NCI-H187 (cell line): ENCODE results near the gene RAP2B.
"Not testable (repeated sequence)": the region's sequence is repeated elsewhere in the genome, so short reads cannot be mapped to it uniquely, and the experiment has no call there.

Experiments used
- DNase-seq, 2 experiments: peaks; one replicate each; lab custom pipeline; 2025; lab: John Stamatoyannopoulos, UW

RAP2B gene

GRCh38 chr3:153161714-153162512, at the start of gene RAP2B:
Gene RAP2B, plus strand, starts transcription at chr3:153162226. Its CDS starts 468 bp downstream, at chr3:153162694.
- no peak for DNase-seq

GRCh38 chr3:153113541-153113940, 48.5 kb upstream of the RAP2B start:
- DNase-seq = no peak

- DNase-seq = not testable (repeated sequence)
These were observed 47.8 kb upstream of the RAP2B start for GRCh38 chr3:153114270-153114669.

DNA sequence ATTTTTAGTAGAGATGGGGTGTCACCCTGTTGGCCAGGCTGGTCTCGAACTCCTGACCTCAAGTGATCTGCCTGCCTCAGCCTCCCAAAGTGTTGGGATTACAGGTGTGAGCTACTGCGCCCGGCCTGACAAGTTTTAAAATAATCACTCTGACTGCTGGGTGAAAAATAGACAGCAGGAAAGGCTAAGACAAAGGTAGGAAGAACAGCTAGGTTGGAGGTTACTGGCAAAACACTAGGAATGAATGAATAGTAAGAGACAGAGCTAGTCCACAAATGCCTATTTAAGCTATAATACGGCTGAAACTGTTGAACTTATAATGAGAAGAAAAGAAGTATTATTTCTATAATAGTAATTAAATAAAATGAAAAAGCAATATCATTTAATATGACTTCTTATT, 46.7 kb upstream of the RAP2B start:
- no peak for DNase-seq

DNA sequence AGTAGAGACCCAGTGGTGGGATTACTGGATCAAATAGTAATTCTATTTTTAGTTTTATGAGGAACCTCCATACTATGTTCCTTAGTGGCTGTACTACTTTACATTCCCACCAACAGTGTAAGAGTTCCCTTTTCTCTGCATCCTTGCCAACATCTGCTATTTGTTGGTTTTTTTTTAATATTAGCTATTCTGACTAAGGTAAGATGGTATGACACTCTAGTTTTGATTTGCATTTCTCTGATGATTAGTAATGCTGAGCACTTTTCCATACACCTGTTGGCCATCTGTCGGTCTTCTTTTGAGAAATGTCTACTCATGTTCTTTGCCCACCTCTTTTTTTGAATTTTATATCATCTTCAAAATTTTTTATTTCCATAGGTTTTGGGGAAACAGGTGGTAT, 34.2 kb upstream of the RAP2B start:
- DNase-seq = no peak

GRCh38 chr3:153129426-153129825, 32.6 kb upstream of the RAP2B start:
- DNase-seq = no peak

- no peak for DNase-seq
These were observed 32.2 kb upstream of the RAP2B start for GRCh38 chr3:153129866-153130265.

DNA sequence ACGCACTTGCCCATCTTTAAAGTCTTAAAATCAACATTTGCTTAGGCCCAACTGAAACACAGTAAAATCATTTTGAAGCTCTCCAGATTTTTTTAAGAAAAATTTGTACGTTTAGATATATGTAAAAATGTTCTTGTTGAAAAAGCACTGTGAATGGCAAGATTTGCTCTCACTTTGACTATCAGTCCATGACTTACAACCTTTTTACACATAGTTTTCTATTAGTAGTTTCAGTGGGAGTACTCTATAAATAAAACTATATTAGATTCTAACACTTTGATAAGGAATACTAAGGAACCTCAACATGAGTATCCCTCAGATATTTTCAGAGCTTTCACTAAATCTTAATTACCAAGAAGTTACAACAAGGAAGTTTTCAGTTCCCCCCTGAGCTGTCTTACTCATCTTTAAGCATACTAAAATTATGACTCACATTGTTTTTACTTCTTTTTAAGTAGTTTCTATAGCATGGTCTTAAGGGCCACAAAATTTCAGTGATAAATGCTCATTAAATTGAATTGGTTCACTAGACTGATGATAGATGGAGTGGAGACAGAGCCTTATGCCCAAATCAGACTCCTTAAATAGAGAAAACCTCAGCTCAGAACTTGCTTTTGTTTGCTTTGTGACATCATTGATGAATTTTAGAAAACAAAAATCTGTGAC, 31.6 kb upstream of the RAP2B start:
- DNase-seq = no peak

GRCh38 chr3:153137626-153138025, 24.4 kb upstream of the RAP2B start:
- no peak for DNase-seq

DNA sequence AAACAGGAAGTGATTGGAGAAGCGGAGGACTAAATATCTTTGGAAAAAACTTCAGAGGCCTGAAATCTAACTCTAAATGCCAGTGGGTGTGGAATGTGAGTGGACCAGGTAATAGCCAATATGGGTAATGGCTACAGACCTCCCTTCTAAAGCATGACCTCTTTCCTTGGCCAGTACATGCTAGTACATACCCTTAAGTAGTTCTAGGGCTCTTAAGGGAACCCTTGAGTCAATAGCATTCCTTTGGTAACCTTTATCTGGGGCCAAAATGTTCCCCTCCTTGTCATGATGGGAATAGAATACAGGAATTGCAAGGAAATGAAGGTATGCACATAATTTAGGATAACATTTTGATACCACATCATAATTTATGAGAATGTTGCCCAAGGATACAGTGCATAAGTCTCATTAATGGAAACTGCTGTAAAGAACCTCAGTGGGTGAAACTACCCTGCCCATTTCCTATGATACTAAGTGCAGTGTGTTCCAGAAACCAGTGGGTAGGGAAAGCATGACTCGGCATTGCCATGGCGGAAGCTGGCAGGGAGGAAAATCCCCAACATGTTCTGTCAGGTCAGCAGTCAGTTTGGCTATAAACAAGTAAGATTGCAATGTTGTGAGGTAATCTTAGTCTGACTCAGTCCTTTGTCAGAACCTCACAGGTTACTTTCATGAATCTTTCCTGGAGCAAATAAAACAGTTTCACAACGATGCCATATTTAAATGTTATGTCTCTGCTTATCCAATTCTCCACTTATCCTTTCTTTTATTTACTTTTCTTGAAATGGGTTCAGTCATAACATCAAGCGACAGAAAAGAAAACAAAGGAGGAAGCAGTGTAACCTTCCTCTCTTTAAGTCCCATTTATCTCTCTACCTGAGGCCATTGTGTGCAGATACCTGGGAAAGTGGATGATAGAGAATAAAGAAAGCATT, 23.5 kb upstream of the RAP2B start:
- no peak for DNase-seq

- no peak for DNase-seq
These were observed 19.1 kb upstream of the RAP2B start for GRCh38 chr3:153142961-153143360.

- DNase-seq = no peak
These were observed 18.0 kb upstream of the RAP2B start for GRCh38 chr3:153144071-153144470.

GRCh38 chr3:153144779-153145178, 17.2 kb upstream of the RAP2B start:
- DNase-seq = no peak

DNA sequence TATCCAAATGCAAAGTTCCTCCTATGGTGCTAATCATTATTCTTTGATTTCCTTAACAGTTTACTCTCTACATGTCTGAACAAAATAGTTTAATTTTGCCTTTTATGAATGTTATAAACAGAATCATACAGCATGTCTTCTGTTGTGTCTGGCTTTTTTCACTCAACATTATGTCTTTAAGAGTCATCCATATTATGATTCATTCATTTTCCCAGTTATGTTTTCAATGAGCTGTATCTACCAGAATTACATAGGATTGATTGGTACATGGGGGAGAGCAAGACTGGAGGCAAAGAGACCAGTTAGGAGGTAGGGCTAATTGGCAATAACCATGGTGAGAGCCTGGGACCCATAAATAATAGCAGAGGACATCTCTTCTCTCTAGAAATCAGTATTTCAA, 16.6 kb upstream of the RAP2B start:
- no peak for DNase-seq

DNA sequence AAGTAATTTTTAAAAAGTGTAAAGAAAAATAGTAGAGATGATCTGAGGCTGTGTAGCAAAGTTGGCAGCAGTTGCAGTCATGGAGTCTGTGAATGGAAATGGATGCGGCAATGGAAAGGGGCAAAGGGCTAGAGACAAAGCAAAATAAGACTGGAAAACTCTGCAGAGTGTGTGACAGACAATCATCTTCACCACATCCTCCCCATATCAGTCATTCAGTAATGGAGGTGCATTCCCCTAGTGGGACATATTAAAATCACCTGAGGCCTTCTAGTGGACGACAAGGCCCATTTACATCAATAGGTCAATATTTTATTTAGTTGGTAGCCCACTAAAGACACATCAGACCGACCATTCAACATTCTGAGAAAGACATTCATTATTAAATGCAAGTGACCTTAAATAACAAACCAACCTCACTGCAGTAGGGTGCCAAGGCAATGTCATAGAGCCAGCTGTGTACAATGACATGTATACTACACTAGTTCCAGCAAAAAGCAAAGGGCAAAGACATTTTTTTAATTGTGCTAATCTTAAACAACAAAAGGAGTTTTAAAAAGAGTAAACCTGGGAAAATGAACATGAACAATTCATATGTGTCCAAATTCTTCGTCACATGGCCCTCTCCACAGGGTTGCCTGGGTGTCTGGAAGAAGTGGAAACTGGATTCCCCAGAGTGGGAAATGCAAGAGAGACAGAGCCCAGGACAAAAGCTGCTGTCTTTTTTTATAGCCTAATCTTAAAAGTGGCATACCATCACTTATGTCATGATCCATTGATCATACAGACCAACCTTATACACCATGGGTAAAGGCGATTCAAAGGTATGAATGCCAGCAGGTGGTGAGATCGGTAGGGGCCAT, 15.6 kb upstream of the RAP2B start:
- no peak for DNase-seq

DNA sequence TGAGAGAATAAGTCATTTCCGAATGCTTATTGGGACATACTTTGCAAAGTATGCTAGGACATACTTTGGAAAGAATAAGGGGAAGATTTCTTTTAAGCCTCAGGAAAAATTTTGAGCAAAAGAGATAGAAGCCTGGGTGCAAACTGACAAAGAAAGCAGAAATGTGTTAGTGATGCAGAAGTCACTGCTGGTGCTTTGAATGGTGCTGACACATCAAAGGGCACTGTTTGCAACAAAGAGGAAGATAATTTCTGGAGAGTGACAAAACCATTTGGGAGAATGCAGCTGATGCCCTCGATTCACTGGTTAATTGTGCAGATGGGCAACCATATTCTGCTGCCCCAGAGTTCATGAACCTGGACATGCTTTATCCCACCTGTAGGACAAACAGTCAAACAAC, 11.0 kb upstream of the RAP2B start:
- DNase-seq = no peak

DNA sequence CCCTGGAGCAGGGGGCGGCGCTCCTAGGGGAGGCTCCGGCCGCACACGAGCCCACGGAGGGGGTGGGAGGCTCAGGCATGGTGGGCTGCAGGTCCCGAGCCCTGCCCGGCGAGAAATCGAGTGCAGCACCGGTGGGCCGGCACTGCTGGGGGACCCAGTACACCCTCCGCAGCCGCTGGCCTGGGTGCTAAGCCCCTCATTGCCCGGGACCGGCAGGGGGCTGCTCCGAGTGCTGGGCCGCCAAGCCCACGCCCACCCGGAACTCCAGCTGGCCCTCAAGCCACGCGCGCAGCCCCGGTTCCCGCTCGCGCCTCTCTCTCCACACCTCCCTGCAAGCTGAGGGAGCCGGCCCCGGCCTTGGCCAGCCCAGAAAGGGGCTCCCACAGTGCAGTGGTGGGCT, 6.2 kb upstream of the RAP2B start:
- not testable (repeated sequence) for DNase-seq

GRCh38 chr3:153158189-153158588, 3.8 kb upstream of the RAP2B start:
- DNase-seq = no peak

GRCh38 chr3:153158961-153159735, 2.9 kb upstream of the RAP2B start:
- no peak for DNase-seq

- no peak for DNase-seq
These were observed 2.1 kb upstream of the RAP2B start for GRCh38 chr3:153159771-153160397.
